HG03378 (cell line): ENCODE results near the gene CFAP20DC.
"Not testable (repeated sequence)": the region's sequence is repeated elsewhere in the genome, so short reads cannot be mapped to it uniquely, and the experiment has no call there.

Experiments used
- ATAC-seq: cut with Tn5 transposase; IDR thresholded peaks from one replicate; pipeline ENCODE4 v1.9.1; 2021; ENCODE audit warnings: mild to moderate bottlenecking, moderate library complexity; ENCODE audit not compliant: unreplicated experiment

Gene CFAP20DC

GRCh38 chr3:59023612-59024011 is 26.2 kb downstream of the CFAP20DC start:
- ATAC-seq: no peak

DNA sequence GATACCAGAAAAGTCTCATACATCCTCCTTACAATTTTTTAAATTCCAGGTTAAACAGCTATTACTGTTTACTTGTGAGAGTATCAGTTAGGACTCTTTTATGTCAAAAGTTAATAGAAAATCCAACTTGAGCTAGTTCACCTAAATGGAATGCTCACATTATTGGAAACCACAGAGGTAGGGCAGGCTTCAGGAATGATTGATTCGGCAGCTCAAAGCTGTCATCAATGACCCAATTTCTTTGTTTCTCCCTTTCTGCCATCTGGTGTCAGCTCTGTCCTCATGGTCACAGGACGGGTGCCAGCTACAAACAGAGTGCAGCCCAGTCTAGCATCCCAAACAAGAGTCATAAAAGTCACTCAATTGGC is 32.2 kb downstream of the CFAP20DC start:
- ATAC-seq: no peak

GRCh38 chr3:59016930-59017616 is 32.8 kb downstream of the CFAP20DC start:
- no peak for ATAC-seq

DNA sequence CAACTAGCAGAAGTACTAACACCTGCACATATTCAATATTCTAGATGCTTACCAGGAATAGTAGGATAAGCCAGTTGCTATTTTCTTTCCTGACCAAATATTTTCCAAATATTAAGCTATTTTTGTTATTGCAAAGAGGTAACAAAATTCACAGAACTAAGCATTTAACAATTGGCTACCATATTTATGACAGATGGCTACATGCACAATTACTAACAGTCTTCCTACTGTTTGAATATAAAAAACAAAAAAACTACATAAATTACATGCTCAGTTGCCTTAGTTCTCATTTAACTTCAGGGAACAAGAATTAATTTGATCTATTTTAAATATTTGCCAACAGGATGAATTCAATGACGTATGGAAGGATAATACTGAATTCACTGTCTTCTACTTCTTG is 36.2 kb downstream of the CFAP20DC start:
- no peak for ATAC-seq

GRCh38 chr3:59006634-59007517 is 42.9 kb downstream of the CFAP20DC start:
- no peak for ATAC-seq

- no peak for ATAC-seq
Observed at GRCh38 chr3:59001675-59002074, 48.1 kb downstream of the CFAP20DC start.

DNA sequence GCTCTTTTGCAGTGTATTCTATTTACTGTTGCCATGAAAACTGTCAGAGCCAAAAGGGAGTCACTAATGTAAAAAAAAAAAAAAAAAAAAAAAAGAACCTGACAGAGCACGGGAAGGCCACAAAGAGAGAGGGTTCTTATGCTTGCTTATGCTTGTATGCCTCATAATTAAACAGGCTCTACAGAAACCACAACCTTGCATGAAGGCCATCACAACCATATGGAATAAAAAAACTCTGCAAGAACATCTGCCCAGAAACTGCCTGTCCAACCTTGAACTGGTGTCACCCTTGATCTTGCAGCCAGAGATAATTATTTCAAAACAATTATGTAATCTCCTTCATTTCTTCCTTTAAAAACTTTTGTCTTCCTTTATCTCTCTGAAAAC is 50.1 kb downstream of the CFAP20DC start:
- no peak for ATAC-seq

GRCh38 chr3:58999134-58999773 is 50.6 kb downstream of the CFAP20DC start:
- no peak for ATAC-seq

DNA sequence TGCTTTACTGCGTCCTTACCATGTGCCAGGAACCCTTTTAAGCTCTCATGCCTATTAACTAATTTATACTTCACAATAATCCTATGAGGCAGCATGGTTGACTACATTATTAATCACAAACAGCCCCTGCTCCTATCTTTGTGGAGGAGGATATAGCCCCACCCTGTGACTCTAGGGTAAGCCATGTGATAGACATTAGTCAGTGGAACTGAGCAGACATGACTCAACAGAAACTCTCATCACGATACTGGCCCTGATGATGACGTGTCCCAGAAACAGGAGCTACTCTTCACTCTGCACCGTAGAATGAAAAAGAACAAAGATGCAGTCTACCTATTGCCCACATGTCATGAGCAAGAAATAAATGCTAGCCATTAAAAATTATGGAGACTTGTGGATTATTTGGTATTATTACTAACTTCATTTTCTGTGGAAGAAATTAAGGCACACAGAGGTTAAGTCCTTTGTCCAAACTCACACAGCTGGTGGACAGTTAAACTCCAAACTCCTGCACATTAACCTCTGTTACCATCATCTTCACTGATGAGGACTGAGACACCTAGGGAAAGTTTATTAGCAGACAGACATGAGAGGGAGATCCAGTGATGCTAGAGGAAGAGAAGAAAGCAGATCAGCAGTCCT is 51.2 kb downstream of the CFAP20DC start:
- ATAC-seq: peak; percentile 69

DNA sequence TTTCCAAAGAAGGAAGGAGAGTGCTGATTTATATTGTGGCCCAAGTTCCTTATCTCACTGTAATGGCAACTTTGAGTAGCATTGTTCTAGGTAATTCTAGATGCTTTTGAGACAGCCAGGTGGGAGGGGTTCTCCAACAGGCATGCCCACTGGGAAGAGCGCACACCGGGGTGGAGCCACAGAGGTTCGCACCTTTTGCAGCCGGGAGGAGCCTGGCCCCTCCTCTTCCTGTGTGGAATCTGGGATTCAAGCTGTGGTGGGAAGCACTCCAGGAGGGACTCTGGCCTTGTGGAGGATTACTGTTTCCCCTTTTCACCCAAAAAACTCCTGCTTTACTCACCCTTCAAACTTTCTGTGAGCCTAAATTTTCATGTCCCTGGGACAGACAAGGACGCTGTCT is 53.1 kb downstream of the CFAP20DC start:
- no peak for ATAC-seq

DNA sequence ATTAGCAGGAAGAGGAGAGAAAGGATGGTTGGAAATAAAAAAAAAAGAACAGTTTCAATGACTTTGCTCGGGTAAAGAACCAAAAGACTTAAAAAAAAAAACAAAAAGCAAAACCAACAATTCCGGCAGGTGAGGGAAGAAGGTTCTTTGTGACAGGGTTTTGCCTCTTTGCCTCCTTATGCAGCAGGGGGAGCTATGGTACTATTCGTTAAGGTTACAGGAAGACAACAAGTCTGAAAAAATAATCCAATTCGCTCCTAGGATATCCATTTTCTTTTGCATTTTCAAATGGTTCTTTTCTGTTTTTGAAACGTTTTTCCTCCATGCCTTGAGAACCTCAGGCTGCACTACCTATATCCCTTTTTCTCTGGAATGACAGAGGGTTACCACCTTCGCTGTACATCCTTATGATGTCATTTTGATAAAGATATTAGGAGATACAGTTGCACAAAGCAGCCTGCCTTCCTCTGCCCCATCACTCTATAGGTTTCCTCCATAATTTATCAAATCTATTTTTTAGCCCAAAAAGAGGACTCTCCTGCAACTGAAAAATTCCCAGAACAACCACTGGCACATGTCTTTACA is 55.0 kb downstream of the CFAP20DC start:
- ATAC-seq: no peak

DNA sequence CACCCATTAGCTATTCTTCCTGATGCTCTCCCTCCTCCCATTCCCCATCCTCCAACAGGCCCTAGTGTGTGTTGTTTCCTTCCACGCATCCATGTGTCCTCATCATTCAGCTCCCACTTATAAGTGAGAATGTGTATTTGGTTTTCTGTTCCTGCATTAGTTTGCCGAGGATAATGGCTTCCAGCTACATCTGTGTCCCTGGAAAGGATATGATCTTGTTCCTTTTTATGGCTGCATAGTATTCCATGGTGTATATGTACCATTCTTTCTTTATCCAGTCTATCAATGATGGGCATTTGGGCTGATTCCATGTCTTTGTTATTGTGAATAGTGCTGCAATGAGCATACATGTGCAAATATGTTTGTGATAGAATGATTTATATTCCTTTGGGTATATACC is 56.3 kb downstream of the CFAP20DC start:
- no peak for ATAC-seq

DNA sequence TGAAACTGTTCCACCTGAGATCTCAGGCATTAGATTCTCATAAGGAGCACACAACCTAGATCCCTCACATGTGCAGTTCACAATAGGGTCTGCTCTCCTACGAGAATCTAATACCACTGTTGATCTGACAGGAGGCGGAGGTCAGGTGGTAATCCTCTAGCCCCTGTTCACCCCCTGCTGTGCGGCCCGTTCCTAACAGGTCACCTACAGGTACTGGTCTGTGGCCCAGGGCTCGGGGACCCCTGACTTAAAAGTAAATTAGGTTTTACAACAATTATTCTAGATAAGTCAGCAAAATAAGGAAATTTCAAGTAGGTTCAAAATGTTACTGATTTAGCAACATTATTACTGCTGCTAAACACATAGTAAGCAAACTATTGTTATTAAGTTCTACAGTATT is 58.2 kb downstream of the CFAP20DC start:
- ATAC-seq: no peak

- ATAC-seq: no peak
Observed at GRCh38 chr3:58991026-58991425, 58.8 kb downstream of the CFAP20DC start.

DNA sequence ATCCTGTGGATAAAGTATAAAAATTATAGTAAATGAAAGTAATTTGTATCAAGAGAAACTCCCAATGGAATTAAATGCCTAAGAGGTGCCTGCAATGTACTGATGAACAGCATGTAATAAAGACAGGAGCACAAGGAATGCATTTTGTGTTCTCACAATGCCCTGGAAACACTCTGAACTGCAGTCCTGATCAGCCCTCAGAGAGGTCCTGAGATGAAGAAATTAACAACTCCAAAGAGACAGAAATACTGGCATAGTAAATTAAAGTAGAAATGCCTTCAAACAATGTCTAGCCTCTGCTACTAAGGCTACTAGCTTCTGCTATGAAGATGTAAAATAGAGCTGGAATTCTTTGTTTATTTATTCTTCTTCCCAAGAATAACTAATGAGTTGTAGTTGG is 59.9 kb downstream of the CFAP20DC start:
- ATAC-seq: no peak

DNA sequence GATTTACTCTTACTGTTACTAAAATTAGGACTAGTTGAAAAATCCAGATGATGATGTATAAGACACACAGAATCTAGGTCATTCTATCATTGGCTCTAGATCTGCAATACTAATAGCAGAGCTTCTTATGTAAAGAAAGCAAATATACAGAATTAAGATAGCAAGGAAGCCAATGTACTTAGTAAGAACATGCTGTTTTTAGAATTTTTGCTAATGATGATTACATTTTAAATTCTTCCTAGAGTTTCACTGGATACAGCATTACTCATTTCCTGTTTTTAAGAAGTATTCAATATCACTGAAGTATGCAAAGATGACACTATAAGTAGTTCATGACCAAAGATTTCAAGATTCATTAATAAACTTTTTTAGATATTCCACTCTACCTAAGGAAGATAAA is 60.7 kb downstream of the CFAP20DC start:
- no peak for ATAC-seq

GRCh38 chr3:58988041-58988440 is 61.8 kb downstream of the CFAP20DC start:
- ATAC-seq: no peak

DNA sequence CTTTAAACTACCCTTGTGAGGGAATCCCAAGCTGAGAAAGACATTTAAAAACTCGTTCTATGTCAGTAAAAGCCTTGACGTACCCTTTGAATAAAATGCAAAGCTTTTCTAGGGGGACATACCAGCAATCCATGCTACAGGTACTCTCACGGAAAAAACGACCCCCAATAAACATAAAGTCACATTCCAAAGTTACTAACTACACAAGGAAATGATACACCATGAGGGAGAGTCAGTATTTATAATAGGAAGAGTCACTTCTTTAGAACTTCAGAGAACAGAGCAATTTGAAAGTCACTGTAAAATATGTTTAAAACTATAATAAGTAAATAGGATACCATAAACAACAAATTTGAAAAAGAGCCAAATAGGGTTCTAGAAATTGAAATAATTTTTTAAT is 63.2 kb downstream of the CFAP20DC start:
- ATAC-seq: no peak

GRCh38 chr3:58979840-58980239 is 70.0 kb downstream of the CFAP20DC start:
- no peak for ATAC-seq

DNA sequence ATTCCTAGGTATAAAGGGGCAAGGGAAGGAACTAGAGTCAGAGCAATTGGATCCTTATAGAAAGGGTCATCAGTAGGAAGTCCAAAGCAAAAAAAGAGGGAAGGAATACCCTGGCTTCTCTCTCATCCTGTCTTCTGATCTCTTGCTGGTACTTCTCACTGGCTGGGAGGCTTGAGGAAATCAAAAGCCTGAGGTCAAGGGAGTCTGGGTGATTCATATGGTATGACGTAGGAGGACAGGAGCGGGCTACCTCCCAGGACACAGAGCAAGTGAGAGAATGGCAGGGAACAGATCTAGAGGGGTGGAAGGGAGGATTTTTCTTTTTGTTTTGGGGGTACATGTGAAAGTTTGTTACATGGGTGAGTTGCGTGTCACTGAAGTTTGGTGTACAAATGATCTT is 76.0 kb downstream of the CFAP20DC start:
- no peak for ATAC-seq

DNA sequence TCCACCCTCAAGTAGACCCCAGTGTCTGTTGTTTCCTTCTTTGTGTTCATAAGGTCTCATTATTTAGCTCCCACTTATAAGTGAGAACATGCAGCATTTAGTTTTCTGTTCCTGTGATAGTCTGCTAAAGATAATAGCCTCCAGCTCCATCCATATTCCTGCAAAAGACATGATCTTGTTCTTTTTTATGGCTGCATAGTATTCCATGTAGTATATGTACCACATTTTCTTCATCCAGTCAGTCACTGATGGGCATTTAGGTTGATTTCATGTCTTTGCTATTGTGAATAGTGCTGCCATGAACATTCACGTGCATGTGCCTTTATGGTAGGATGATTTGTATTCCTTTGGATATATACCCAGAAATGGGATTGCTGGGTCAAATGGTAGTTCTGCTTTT is 82.0 kb downstream of the CFAP20DC start:
- not testable (repeated sequence) for ATAC-seq
